HG03045 (cell line): Measurements from ENCODE around the gene ITGB1BP1.

ENCODE experiments used
- ATAC-seq: cut with Tn5 transposase; IDR thresholded peaks from one replicate; pipeline ENCODE4 v1.9.1; 2021; ENCODE audit warnings: mild to moderate bottlenecking, moderate library complexity; ENCODE audit not compliant: unreplicated experiment

Gene ITGB1BP1

DNA sequence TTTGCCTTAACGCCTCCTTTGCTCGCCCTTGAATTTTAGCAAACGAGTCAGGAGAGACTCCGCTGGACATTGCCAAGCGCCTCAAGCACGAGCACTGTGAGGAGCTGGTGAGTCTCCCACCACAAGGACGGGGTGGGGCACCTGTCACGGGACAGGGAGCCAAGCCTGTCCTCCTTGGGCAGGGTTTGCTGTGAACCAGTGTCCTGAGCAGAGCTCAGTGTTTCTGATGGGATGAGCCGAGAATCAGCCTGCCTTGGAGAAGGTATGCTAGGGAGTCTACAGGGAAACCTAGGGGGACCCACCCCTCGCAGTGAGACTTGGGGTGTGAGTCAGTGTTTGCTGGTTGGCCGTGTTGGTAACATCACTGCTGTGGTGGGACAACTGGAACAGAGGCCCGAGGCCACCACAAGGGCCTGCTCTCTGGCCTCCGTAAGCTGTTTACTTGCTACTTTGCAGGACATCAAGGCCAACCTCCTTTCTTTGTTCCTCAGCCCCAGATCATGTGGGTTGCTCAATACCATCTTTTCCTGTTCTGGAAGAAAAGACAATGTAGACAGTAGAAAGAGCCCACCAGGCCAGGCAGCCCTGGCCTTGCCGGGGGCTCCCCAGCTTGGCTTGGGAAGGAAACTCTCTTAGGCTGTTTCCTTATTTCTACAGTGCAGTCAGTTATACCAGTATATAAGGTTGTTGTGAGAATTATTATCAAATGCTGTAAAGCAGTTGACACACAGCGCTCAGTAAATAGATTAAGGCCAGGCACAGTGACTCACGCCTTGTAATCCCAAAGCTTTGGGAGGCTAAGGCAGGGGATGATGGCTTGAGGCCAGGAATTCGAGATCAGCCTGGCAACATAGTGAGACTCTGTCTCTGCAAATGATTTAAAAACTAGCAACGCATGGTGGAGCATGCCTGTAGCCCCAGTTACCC lies 42.4 kb downstream of the ITGB1BP1 start:
- no peak for ATAC-seq

DNA sequence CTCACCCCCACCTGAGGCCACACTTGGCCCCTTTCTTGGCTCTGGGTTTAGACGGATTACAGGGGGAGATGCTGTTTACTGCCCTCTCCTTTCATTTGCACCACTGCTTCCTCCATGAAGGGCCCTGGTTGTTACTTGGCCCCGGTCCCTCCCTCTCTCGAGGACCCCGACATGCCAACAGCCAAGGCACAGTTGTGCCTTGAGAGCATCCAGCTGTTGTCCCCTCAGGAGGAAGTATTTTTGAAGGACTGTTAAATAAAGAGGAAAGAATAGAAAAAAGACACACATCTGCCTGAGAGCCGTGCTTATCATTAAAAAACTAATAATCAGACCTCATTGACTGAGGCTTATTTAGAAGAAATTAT lies 44.0 kb downstream of the ITGB1BP1 start:
- ATAC-seq: no peak

- no peak for ATAC-seq
These were observed 44.6 kb downstream of the ITGB1BP1 start for GRCh38 chr2:9378433-9379390.

- no peak for ATAC-seq
These were observed 45.7 kb downstream of the ITGB1BP1 start for GRCh38 chr2:9377461-9378097.

DNA sequence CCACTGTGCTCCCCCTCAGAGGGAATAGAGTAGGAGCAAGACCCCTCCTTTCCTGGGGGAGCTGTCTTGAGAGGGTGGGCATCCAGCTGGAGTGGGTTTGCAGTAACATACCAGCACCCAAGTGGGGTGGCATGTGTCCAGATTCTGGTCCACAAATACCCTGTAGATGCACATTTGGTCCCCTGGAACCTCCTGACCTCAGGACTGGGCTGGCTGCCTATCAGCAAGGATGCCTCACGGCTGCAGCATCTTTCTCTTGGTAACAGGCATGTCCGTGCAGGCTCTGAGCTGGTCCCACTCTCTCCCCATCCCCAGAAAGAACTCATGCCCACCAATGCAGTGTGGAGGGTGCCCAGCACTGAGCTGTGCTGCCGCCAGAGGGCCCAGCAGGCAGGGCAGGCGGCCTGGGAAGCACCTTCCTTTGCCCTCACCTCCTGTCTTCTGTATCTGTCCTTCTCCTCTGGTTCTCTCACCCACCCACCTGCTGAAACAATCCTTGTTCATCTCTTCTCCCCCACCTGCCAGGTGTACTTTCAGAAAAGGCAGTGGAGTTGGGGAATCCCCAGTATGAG lies 47.4 kb downstream of the ITGB1BP1 start:
- ATAC-seq: no peak

DNA sequence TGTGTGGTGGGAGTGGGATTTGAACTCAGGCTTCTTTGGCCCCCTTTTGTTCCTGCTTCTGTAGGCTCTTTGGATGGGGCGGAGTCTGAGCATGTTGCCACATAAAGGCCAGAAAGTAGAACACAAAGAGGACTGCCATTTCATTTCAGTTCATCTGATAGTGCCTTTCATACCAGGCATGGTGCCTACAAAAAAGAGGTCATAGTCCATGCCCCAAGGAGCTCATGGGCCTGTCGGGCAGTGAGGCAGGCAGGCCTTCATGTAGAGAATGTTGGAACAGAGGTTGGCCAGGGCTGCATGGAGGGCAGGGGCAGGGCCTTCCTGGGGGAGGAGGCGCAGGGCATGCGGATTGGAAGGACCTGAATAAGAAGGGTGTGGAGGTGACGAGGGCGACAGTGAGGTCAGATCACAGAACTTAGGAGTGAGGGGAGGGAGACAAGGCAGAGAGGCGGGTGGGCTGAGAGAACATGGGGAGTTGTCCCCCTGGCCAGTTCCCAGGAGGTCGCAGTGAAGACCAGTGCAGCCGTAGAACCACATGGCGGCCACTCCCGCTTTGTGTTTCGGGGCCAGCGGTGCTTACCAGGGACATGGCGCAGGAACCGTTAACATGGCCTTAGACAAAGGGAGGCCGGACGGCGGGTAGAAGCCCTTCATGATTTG lies 49.1 kb downstream of the ITGB1BP1 start:
- ATAC-seq: no peak

DNA sequence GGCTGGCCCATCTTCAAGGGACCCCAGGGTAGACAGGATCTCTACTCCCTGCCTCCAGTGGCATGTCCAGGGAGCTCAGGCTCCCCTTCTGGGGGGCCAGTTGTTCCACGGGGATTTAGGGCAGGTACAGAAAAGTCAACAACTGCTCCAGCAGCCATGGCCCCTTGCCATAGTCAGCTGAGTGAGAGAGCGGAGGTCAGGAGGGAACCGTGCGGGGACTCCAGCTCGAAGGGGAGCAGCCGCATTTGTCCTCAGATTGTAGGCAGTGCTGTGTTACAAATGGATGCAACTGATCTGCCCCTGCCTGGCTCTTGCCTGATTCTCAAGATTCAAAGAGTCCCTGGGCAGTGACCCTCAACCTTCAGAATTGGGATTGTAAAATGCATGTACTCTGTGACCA lies 49.9 kb downstream of the ITGB1BP1 start:
- no peak for ATAC-seq

DNA sequence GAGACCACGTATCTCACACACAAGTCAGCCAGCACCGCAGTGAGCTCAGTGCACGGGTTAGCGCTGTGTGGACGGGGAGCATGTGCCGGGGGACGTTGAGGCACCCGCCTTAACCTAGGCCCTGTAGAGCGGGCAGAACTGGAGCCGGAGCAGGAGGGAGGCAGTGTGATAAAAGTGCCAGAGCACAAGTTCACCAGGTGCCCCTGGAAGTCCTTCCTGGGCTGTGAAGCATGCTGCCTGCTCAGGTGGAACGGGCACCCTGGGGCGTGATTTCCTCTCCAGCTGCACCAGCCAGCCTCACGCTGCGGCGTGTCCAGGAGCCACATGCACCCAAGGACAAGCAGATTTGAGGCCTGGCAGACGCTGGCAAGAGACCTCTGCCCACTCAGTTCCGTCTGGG lies 50.3 kb downstream of the ITGB1BP1 start:
- no peak for ATAC-seq

- ATAC-seq: no peak
These were observed 52.6 kb downstream of the ITGB1BP1 start for GRCh38 chr2:9370746-9371145.

DNA sequence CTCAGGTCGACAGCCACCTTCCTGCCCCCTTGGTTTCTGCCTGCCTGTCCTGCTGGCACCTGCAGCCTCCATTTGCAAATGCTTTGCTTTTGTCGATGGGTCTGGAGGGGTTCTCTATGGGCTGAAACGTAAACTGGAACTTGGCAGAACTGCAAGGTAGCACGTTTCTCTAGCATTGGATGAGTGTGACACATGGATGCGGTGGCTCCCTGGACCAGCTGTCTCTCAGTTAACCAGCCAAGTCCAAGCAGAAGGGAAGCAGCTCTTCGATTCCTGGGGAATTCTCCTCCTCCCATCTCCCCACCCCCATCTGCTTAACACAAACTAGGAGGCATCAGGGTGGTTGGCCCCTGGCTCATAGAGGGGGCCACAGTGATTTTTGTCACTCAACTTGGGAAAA lies 57.3 kb downstream of the ITGB1BP1 start:
- no peak for ATAC-seq

GRCh38 chr2:9365498-9366019 lies 57.8 kb downstream of the ITGB1BP1 start:
- no peak for ATAC-seq

- no peak for ATAC-seq
These were observed 58.4 kb downstream of the ITGB1BP1 start for GRCh38 chr2:9364791-9365497.

DNA sequence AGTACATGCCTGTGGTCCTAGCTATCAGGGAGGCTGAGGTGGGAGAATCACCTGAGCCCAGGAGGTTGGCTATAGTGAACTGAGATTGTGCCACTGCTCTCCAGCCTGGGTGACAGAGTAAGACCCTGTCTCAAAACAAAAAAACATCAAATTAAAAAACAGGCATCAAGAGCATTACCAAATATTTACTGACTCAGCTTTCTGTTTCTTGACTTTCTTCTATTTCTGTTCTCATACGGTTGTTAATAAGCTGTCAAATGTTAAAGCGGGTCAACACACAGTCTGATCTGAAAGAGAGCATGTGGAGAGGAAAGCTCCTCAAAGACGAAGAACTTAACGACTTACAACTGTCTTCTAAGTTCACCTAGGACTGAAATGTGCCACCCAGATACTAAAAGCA lies 59.0 kb downstream of the ITGB1BP1 start:
- no peak for ATAC-seq

DNA sequence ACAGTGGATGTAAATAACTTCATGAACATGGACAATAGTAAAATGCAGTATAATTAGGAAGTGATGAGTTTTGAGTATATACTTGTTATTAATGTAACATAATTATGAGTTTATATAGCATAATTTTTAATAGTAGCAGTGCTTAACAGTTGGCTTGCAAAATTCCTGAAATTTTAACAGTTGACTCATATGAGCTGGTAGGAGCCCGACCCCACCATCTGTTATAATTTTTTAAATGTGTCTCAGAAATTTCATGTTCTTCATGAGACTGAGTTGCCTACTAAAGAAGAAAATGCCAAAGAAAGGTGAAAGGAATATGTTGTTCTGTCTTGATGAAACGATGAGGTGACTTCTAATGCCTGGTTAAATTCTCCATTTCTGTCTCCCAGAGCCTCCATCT lies 62.6 kb downstream of the ITGB1BP1 start:
- no peak for ATAC-seq

GRCh38 chr2:9360110-9360509 lies 63.2 kb downstream of the ITGB1BP1 start:
- ATAC-seq: no peak

DNA sequence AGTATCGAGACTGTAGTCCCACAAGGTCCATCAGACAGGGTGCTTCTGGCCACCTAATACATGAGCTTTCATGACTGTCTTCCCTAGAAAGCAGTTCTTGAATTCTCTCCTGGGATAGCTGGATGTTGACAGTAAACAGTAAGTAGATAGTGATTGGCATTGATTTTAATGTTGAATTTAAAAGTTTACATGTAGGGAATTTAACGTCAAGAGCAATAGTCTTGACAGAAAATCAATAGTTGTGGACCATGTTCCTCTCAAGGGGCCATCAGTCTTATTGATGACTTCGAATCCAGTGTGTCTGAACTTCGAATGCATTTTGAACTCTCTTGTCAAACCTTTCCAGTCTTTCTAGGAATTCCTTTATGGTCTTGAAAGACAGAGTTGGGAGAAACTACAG lies 63.9 kb downstream of the ITGB1BP1 start:
- no peak for ATAC-seq

- no peak for ATAC-seq
These were observed 64.5 kb downstream of the ITGB1BP1 start for GRCh38 chr2:9358846-9359245.

GRCh38 chr2:9356261-9356660 lies 67.1 kb downstream of the ITGB1BP1 start:
- no peak for ATAC-seq

DNA sequence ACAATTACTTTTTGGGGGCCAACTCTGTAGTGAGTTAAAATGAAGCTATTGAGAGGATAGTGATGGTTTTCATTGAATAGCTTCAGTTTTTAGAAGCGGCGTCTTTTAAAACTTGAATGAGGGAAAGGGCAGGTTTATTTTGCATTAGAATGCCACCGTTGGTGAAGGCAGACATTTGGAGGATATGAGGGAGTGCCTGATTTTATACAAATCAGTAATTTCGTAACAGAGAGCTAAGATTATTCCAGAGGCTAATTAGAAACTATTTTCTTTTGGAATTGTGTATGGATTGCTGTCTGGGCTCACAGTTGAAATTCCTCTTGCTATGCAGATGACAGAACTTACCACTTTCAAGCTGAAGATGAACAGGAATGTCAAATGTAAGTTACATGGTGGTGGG lies 67.6 kb downstream of the ITGB1BP1 start:
- no peak for ATAC-seq

GRCh38 chr2:9355270-9355669 lies 68.1 kb downstream of the ITGB1BP1 start:
- ATAC-seq: no peak
